Adrenal gland (tissue), 12 donors: Measurements from ENCODE around the gene TNFAIP1. TPM values are rescaled to one million over a fixed set of nuclear protein-coding genes. Genes with fewer than 3 reads are reported as not detected.

Experiments
- DNase-seq, 7 donors: peaks; one replicate each; pipeline ENCODE4 v3.0.0-alpha.2; 2019 to 2020
- H3K27ac ChIP-seq, 5 donors: fragments of 200-600 bp; sonication (generic) in 4 of 5; 1 replicate in 3 of 5; 2 replicates in 2 of 5; pipeline versions ENCODE4 v1.5.1 to v1.8.0; 2016 to 2020; ENCODE audit warnings: mild to moderate bottlenecking in 1 of 5
- H3K27me3 ChIP-seq: fragments of 200-600 bp; 2 replicates; pipeline ENCODE4 v1.8.0; 2021
- H3K36me3 ChIP-seq, 2 donors: fragments of 200-600 bp; replicated peaks in 1 of 2; 1 replicate in 1 of 2; 2 replicates in 1 of 2; pipeline versions ENCODE4 v1.5.1 to v1.8.0; 2018 to 2022
- H3K4me1 ChIP-seq, 2 donors: fragments of 200-600 bp; replicated peaks in 1 of 2; 1 replicate in 1 of 2; 2 replicates in 1 of 2; pipeline versions ENCODE4 v1.5.1 to v1.8.0; 2018 to 2021
- H3K4me3 ChIP-seq, 4 donors: fragments of 200-600 bp; sonication (generic) in 3 of 4; one replicate each; pipeline ENCODE4 v1.5.1; 2016 to 2018
- H3K9me3 ChIP-seq, 3 donors: fragments of 200-600 bp; sonication (generic) in 1 of 3; replicated peaks in 1 of 3; 1 replicate in 2 of 3; 2 replicates in 1 of 3; pipeline versions ENCODE4 v1.5.1 to v1.8.0; 2016 to 2021
- CTCF ChIP-seq, 6 experiments: fragments of 450-650 bp in 4 of 6; fragments of 200-600 bp in 2 of 6; sonication (generic) in 1 of 6; IDR thresholded peaks; 1 replicate in 5 of 6; 2 replicates in 1 of 6; pipeline versions ENCODE4 v1.5.1 to v1.8.0; 2016 to 2021; ENCODE audit warnings: antibody characterized with exemption in 6 of 6, mild to moderate bottlenecking in 2 of 6, moderate library complexity in 1 of 6
- POLR2A ChIP-seq, 2 donors: fragments of 450-650 bp; IDR thresholded peaks; one replicate each; pipeline ENCODE4 v1.6.1; 2017; ENCODE audit warnings: antibody characterized with exemption in 2 of 2, mild to moderate bottlenecking in 2 of 2, moderate library complexity in 1 of 2
- WGBS, 4 donors: extraction: QIAGEN DNeasy Blood & Tissue Kit in 2 of 4; methylation state at CpG; one replicate each; pipeline versions ENCODE4 v1.1.5 to v1.1.7; 2013 to 2017; 5-methylcytosine and 5-hydroxymethylcytosine counted together
- intact Hi-C, 2 donors: fragments of 100-400 bp; cut with DNase I; formaldehyde crosslinking; loops; one replicate each; pipeline versions ENCODE4 v1.14.1 to v1.15.0; 2022 to 2023
- polyA plus RNA-seq, 3 donors: library from polyadenylated mRNA; stranded (reverse); fragments of 200-250 nt in 2 of 3; fragments of 350-450 nt in 1 of 3; fragmentation: Illumina TruSeq in 1 of 3; extraction: RNeasy Lipid Tissue Mini Kit (QIAGEN cat#74804) in 1 of 3; gene quantifications; one replicate each; pipeline ENCODE4 v1.2.3, GENCODE V29; 2013 to 2014
- total RNA-seq, 9 donors: library from RNA; depleted of rRNA in 4 of 9; stranded (reverse); fragments of >200 nt in 4 of 9; fragments of 120-200 nt in 1 of 9; fragmentation: NEBNext Ultra II Directional in 1 of 9; extraction: Animal tissue kit (Norgen Biotek cat#: 25700) in 1 of 9; gene quantifications; one replicate each; pipeline versions ENCODE4 v1.1.0 to v1.2.4, GENCODE V29; 2013 to 2023
- donor health status: healthy with polysubstance abuse.
- donor health status: Bipolar disorder and iron deficiency.
- donor health status: DM: yes; HTN: yes; CAD: no.
- donor health status: DM: no; HTN: no; CAD: no.
- donor health status: DM: no; HTN: no; CAD: no.
- donor health status: DM: yes; HTN: yes; CAD: no.

Gene TNFAIP1
- total and polyA plus RNA-seq, 12 donors: 17.2 to 70.6 (median 37.6) TPM

GRCh38 chr17:28363776-28364650, 28.5 kb downstream of the TNFAIP1 start:
- 83 to 91% (median 88%) methylated on average over 7 to 8 of the region's 8 CpGs for WGBS, 4 donors
- H3K36me3 ChIP-seq: peaks cover 0 to 55% of the 10 kb centered on the region in 2 donors
- H3K4me3 ChIP-seq: no peak overlapping the region
- H3K9me3 ChIP-seq: no peaks in the 10 kb centered on the region
- no peak overlapping the region for H3K27ac ChIP-seq
- TF ChIP-seq CTCF (IDR thresholded peaks at IDR 0.05) (no peak), POLR2A (IDR thresholded peaks at IDR 0.05) (no peak)
- H3K27me3 ChIP-seq: no peaks in the 10 kb centered on the region
- no peaks in the 10 kb centered on the region for H3K4me1 ChIP-seq
- no peak for DNase-seq
- intact Hi-C loops: no loop called here

GRCh38 chr17:28364665-28365363, 29.3 kb downstream of the TNFAIP1 start, which contains the start of gene SEBOX:
Gene SEBOX (minus strand): TSS chr17:28365199. CDS start chr17:28365151, 48 bp downstream.
- H3K9me3 ChIP-seq: no peaks in the 10 kb centered on the region
- DNase-seq: no peak
- peaks cover 0 to 47% of the 10 kb centered on the region in 2 donors for H3K36me3 ChIP-seq
- intact Hi-C loops: no loop called here
- no peaks in the 10 kb centered on the region for H3K27me3 ChIP-seq
- no peak within 1 kb of the TSS for H3K27ac ChIP-seq
- no peak within 1 kb of the TSS for H3K4me3 ChIP-seq
- WGBS, 4 donors: 89 to 94% (median 90%) methylated on average over 10 to 13 of the region's 13 CpGs
- no peak for TF ChIP-seq POLR2A (IDR thresholded peaks at IDR 0.05)
- TF ChIP-seq CTCF (IDR thresholded peaks at IDR 0.05): no peak
- peaks cover 5 to 6% of the 10 kb centered on the region in 2 donors for H3K4me1 ChIP-seq

GRCh38 chr17:28365487-28365886, 29.9 kb downstream of the TNFAIP1 start:
- no peak overlapping the region for H3K4me3 ChIP-seq

More at GRCh38 chr17:28365487-28365886, 29.9 kb downstream of the TNFAIP1 start:
- TF ChIP-seq POLR2A (IDR thresholded peaks at IDR 0.05): no peak
- no peak for TF ChIP-seq CTCF (IDR thresholded peaks at IDR 0.05)
- DNase-seq: no peak
- WGBS, 4 donors: 81 to 92% (median 86%) methylated on average over 3 of the region's 3 CpGs
- no peaks in the 10 kb centered on the region for H3K9me3 ChIP-seq
- H3K4me1 ChIP-seq: peaks cover 9 to 12% of the 10 kb centered on the region in 2 donors
- no peak overlapping the region for H3K27ac ChIP-seq
- no peaks in the 10 kb centered on the region for H3K27me3 ChIP-seq
- intact Hi-C loops: no loop called here
- H3K36me3 ChIP-seq: peaks cover 0 to 41% of the 10 kb centered on the region in 2 donors
